ENCODE results near the gene ATP2B2.

GRCh38 chr3:10397879-10398278 lies 107.5 kb downstream of the ATP2B2 start:
- no peak for TF ChIP-seq POLR2A (IDR thresholded peaks at IDR 0.05)
- TF ChIP-seq CTCF (IDR thresholded peaks at IDR 0.05) = no peak
- TF ChIP-seq POLR2AphosphoS5 (IDR thresholded peaks at IDR 0.05) = no peak

All from transverse colon (tissue), 4 donors.